NT2/D1 (cell line): ENCODE data around the gene ENTREP1.
"Not testable (repeated sequence)": the region's sequence is repeated elsewhere in the genome, so short reads cannot be mapped to it uniquely, and the experiment has no call there.

Experiments
- SUZ12 ChIP-seq: IDR thresholded peaks from 2 replicates; pipeline ENCODE4 v1.6.1; 2011; ENCODE audit not compliant: insufficient read length, insufficient read depth; ENCODE audit errors: extremely low read depth
- YY1 ChIP-seq: IDR thresholded peaks from 2 replicates; pipeline ENCODE4 v1.6.1; 2011; ENCODE audit not compliant: insufficient read length, insufficient read depth
- ZNF274 ChIP-seq: IDR thresholded peaks from 2 replicates; pipeline ENCODE4 v1.6.1; 2011; ENCODE audit warnings: mild to moderate bottlenecking, low read depth, low read length

DNA sequence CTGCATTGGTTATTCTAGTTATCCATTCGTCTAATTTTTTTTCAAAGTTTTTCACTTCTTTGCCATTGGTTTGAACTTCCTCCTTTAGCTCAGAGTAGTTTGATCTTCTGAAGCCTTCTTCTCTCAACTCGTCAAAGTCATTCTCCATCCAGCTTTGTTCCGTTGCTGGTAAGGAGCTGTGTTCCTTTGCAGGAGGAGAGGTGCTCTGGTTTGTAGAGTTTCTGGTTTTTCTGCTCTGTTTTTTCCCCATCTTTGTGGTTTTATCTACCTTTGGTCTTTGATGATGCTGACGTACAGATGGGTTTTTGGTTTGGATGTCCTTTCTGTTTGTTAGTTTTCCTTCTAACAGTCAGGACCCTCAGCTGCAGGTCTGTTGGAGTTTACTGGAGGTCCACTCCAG lies 114.6 kb downstream of the ENTREP1 start:
- TF ChIP-seq YY1, SUZ12, ZNF274: not testable (repeated sequence)
